Muscle of arm (tissue), 12 donors: Measurements from ENCODE around the gene S1PR3. TPM values are rescaled to one million over a fixed set of nuclear protein-coding genes. Genes with fewer than 3 reads are reported as not detected.

Experiments used
- polyA plus RNA-seq, 12 donors: library from polyadenylated mRNA; unstranded; fragments of 120-200 nt; gene quantifications; one replicate each; pipeline ENCODE4 v1.2.1, GENCODE V29; 2013; ENCODE audit not compliant: insufficient read length in 12 of 12

The S1PR3 gene
- polyA plus RNA-seq, 12 donors: 18.7 to 39.6 (median 29.1) TPM; not detected in 1

Other genes with a start within 250 kb of the S1PR3 start
- gene SHC3, start 187.3 kb downstream of the S1PR3 start, polyA plus RNA-seq: 1 to 10 TPM in 2 of 12 donors, under 1 TPM in 9, not detected in 1; 0.52 to 1.4 (median 0.81) TPM